Ovary (tissue), 3 donors: ENCODE measurements around the gene ROBO1.

Source experiments
- EP300 ChIP-seq: sonication (generic); formaldehyde crosslinking; IDR thresholded peaks from one replicate; pipeline ENCODE4 v1.6.1; 2017; ENCODE audit warnings: antibody characterized with exemption
- TF ChIP-seq, protein P1 (sequence below), 3 donors: fragments of 450-650 bp in 2 of 3; fragments of 200-600 bp in 1 of 3; IDR thresholded peaks; one replicate each; pipeline versions ENCODE4 v1.5.1 to v1.8.0; 2016 to 2022; ENCODE audit warnings: antibody characterized with exemption in 3 of 3, mild to moderate bottlenecking in 1 of 3
- donor health status: DM: no; HTN: no; CAD: no.

DNA sequence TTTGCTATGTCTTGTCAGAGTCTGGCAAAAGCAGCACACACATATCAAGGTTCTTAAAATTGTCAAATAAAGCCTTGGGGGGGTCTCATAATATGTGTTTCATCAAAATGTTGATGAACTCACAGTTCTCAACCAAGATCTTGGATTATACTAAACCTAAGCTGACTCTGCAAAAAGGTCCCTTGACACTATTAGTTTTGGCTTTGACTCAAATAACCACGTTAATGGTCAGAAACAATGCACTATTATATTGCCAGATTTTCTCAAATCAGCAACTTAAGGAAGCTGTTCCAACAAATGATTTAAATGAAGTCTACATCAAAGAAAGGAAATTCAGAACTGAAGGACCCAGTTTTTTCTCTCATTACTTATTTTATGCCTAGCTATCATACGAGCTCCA lies 1063.9 kb downstream of the ROBO1 start:
- TF ChIP-seq, protein P1, sequence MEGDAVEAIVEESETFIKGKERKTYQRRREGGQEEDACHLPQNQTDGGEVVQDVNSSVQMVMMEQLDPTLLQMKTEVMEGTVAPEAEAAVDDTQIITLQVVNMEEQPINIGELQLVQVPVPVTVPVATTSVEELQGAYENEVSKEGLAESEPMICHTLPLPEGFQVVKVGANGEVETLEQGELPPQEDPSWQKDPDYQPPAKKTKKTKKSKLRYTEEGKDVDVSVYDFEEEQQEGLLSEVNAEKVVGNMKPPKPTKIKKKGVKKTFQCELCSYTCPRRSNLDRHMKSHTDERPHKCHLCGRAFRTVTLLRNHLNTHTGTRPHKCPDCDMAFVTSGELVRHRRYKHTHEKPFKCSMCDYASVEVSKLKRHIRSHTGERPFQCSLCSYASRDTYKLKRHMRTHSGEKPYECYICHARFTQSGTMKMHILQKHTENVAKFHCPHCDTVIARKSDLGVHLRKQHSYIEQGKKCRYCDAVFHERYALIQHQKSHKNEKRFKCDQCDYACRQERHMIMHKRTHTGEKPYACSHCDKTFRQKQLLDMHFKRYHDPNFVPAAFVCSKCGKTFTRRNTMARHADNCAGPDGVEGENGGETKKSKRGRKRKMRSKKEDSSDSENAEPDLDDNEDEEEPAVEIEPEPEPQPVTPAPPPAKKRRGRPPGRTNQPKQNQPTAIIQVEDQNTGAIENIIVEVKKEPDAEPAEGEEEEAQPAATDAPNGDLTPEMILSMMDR (IDR thresholded peaks at IDR 0.05), result no peak
- TF ChIP-seq EP300, result no peak
